Calu3 (cell line): ENCODE measurements around the gene HSPA1L. TPM values are rescaled to one million over a fixed set of nuclear protein-coding genes. Genes with fewer than 3 reads are reported as not detected.

Experiments
- BruUV-seq: library from RNA; stranded (reverse); fragments of 400-500 nt; replicated peaks from 2 replicates; lab custom pipeline; 2021; lab: Mats Ljungman, UMichigan
- CTCF ChIA-PET: fragments of 300-600 bp; sonication (Branson Sonifier 250); formaldehyde crosslinking; loops from one replicate; lab custom pipeline; 2022; ENCODE audit warnings: antibody characterized with exemption; lab: Charles Lee
- DNase-seq: peaks from one replicate; pipeline ENCODE4 v3.0.0; 2022
- H3K27ac Mint-ChIP-seq: one replicate; pipeline ENCODE4 v1.8.0; 2022; ENCODE audit warnings: mixed read lengths; ENCODE audit not compliant: unreplicated experiment
- H3K27me3 Mint-ChIP-seq: one replicate; pipeline ENCODE4 v1.8.0; 2022; ENCODE audit warnings: mixed read lengths; ENCODE audit not compliant: unreplicated experiment
- H3K36me3 Mint-ChIP-seq: one replicate; pipeline ENCODE4 v1.8.0; 2022; ENCODE audit warnings: mild to moderate bottlenecking, moderate library complexity, mixed read lengths; ENCODE audit not compliant: insufficient read depth, unreplicated experiment
- H3K4me1 Mint-ChIP-seq: one replicate; pipeline ENCODE4 v1.8.0; 2022; ENCODE audit warnings: mild to moderate bottlenecking, low read depth, mixed read lengths; ENCODE audit not compliant: unreplicated experiment
- H3K4me3 Mint-ChIP-seq: one replicate; pipeline ENCODE4 v1.8.0; 2022; ENCODE audit warnings: mild to moderate bottlenecking, low read depth, moderate library complexity, mixed read lengths; ENCODE audit not compliant: unreplicated experiment
- H3K9me3 Mint-ChIP-seq: one replicate; pipeline ENCODE4 v1.8.0; 2022; ENCODE audit warnings: low read depth, mixed read lengths; ENCODE audit not compliant: unreplicated experiment
- CTCF ChIP-seq: fragments of 200-600 bp; IDR thresholded peaks from one replicate; pipeline ENCODE4 v1.8.0; 2022; ENCODE audit warnings: antibody characterized with exemption; ENCODE audit not compliant: unreplicated experiment
- intact Hi-C: fragments of 100-400 bp; cut with micrococcal nuclease; formaldehyde crosslinking; loops from one replicate; pipeline ENCODE4 v1.10.0; 2022; ENCODE audit not compliant: unreplicated experiment
- total RNA-seq: library from RNA; stranded (reverse); gene quantifications from 2 replicates; pipeline ENCODE4 v1.2.3, GENCODE V29; 2022

The HSPA1L gene
- total RNA-seq, 1 experiment from 2014 or later, result 4.2 TPM

GRCh38 chr6:31778999-31779885, 35.8 kb downstream of the HSPA1L start:
- no peak for TF ChIP-seq CTCF
- Mint-ChIP-seq H3K9me3 (no peaks in the 10 kb centered on the region), H3K36me3 (peaks cover 94% of the 10 kb centered on the region), H3K4me1 (peaks cover 34% of the 10 kb centered on the region), H3K4me3 (no peak overlapping the region), H3K27me3 (no peaks in the 10 kb centered on the region), H3K27ac (no peak overlapping the region)
- intact Hi-C loops, result loop anchor here (5.0 to 10.0 kb wide), 3 partner anchors 43 to 166 kb away; partner anchors contain the start of genes CFB and NEU1
- DNase-seq, result no peak
- CTCF ChIA-PET, result interaction anchor here (0.5 to 0.8 kb wide), 3 partner anchors 43 to 74 kb away, joined by 3 to 4 read pairs (median 3); no protein-coding TSS in a partner anchor
- no TSS peak for BruUV-seq

- Mint-ChIP-seq H3K27me3 (no peaks in the 10 kb centered on the region), H3K4me3 (no peak overlapping the region), H3K4me1 (peaks cover 34% of the 10 kb centered on the region), H3K36me3 (peaks cover 88% of the 10 kb centered on the region), H3K27ac (peak overlapping the region; percentile 94), H3K9me3 (no peaks in the 10 kb centered on the region)
- intact Hi-C loops, result loop anchor here (5.0 to 10.0 kb wide), 3 partner anchors 44 to 167 kb away; partner anchors contain the start of genes CFB and NEU1
- CTCF ChIA-PET, result interaction anchor here (0.7 to 1.9 kb wide), 5 partner anchors 8 to 75 kb away, joined by 3 to 8 read pairs (median 3); partner anchors contain the start of genes ABHD16A and CLIC1
- DNase-seq, result no peak
- BruUV-seq, result no TSS peak
- TF ChIP-seq CTCF, result no peak
Observed at GRCh38 chr6:31778193-31778592, 36.9 kb downstream of the HSPA1L start.

- H3K36me3 Mint-ChIP-seq, result peaks cover 88% of the 10 kb centered on the region
- peak overlapping the region; percentile 94 for H3K27ac Mint-ChIP-seq
- TF ChIP-seq CTCF, result no peak
- peak overlapping the region; percentile 65 for H3K4me3 Mint-ChIP-seq
- BruUV-seq, result TSS peak; percentile 66
- no peaks in the 10 kb centered on the region for H3K27me3 Mint-ChIP-seq
- CTCF ChIA-PET, result interaction anchor here (0.7 to 1.9 kb wide), 12 partner anchors 8 to 925 kb away, joined by 3 to 13 read pairs (median 4); partner anchors contain the start of genes ABHD16A, CFB, CLIC1 and LSM2
- peaks cover 40% of the 10 kb centered on the region for H3K4me1 Mint-ChIP-seq
- DNase-seq, result no peak
- intact Hi-C loops, result loop anchor here (5.0 to 10.0 kb wide), 3 partner anchors 45 to 167 kb away; partner anchors contain the start of genes CFB and NEU1
- H3K9me3 Mint-ChIP-seq, result no peaks in the 10 kb centered on the region
Observed at GRCh38 chr6:31777667-31778050, 37.4 kb downstream of the HSPA1L start.

- intact Hi-C loops, result loop anchor here (5.0 to 10.0 kb wide), 3 partner anchors 45 to 168 kb away; partner anchors contain the start of genes CFB and NEU1
- Mint-ChIP-seq H3K9me3 (no peaks in the 10 kb centered on the region), H3K36me3 (peaks cover 83% of the 10 kb centered on the region), H3K27ac (peak within 1 kb of the TSS; percentile 94), H3K27me3 (no peaks in the 10 kb centered on the region), H3K4me3 (peak within 1 kb of the TSS; percentile 65), H3K4me1 (peaks cover 43% of the 10 kb centered on the region)
- CTCF ChIA-PET, result interaction anchor here (0.6 to 2.3 kb wide), 14 partner anchors 9 to 925 kb away, joined by 3 to 16 read pairs (median 4); partner anchors contain the start of genes ABHD16A, CFB, CLIC1 and LSM2
- DNase-seq, result peak; percentile 99
- peak; percentile 36 for TF ChIP-seq CTCF
- no TSS peak for BruUV-seq
Observed at GRCh38 chr6:31776989-31777666, 38.0 kb downstream of the HSPA1L start, which contains the start of gene VWA7. VWA7 (minus strand) TSS chr6:31777328; CDS start chr6:31776779, 549 bp downstream.
